Measurements from ENCODE around the gene MT1F. TPM values are rescaled to one million over a fixed set of nuclear protein-coding genes. Genes with fewer than 3 reads are reported as not detected.

MT1F gene
- total RNA-seq, 1 donor from 2014 or later: 6.5 TPM

DNA sequence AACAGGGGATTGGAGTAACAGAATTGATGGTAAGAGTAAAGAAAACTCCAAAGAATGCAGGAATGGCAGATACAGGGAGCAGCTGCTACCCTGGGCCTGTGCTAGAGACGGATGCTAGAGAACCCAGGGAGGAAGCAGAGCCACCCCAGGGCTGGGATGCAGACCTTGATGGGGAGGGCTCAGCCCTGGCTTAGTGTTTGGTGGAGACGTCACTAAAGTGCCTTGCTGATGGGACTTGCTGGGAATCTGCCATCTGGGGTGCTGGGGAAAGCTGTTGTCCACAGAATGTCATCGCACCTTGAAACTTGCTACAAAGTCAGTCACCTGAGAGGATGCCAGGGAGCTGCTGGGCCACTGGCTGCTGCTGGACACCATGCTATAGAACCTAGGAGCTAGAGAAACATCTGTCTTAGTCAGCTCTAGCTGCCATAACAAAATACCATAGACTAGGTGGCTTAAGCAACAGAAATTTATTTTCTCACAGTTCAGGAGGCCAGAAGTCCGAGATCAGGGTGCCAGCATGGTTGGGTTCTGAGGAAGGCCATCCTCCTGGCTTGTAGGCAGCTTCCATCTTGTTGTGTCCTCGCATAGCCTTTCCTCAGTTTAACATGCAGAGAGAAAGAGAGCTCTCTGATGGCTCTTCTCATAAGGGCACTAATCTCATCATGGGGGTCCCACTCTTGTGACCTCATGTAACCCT lies 39.8 kb downstream of the MT1F start:
- no peak for DNase-seq (ENCODE audit: low spot score)

DNA sequence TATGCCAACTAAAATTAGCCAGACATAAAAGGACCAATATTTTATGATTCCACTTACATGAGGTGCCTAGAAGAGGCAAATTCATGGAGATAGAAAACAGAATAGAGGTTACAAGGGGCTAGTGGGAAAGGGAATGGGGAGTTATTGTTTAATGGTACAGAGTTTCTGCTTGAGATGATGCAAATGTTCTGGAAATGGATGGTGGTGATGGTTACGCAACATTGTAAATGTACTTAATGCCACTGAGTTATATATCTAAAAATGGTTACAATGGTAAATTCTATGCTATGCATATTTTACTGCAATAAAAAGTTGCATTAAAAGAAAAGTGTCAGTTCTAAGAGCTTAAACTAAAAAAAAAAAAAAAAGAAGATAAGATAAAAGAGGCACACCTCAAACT lies 42.4 kb downstream of the MT1F start:
- no peak for DNase-seq (ENCODE audit: low spot score)

- no peak for DNase-seq (ENCODE audit: low spot score)
These were observed 42.9 kb downstream of the MT1F start for GRCh38 chr16:56700631-56701030.

DNA sequence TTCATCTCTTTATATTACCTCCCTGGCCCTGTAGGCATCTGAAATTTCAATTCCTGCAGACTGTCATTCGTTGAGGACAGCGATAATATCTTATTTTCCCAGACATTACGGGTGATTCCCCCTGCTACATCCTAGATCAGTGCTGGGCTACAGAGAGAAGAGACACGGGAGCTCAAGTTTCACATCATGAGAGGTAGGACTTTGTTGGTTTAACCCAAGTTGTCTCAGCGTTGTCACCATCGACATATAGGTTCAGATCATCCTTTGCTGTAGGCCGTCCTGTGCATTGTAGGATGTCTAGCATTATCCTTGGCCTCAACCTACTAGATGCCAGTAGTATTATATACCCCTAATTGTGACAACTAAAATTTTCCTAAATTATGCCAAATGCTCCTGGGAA lies 43.8 kb downstream of the MT1F start:
- no peak for DNase-seq (ENCODE audit: low spot score)

DNA sequence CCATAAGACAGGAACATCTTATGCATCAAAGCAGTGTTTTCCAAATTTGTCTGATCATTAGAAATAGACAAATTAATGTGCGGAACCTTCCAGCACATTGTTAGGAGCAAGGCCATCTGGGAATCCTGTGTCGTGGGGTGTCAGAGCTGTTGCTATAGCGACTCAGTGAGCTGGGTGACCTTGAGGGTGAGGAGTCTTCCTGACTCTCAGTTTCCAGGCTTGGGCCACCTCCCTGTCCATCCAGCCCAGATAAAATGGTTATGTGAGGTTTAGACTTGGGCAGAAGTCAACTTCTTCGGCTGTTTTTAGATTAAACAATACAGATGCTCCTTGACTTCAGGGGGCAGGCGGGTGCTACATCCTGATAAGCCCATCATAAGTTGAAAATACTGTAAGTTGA lies 45.1 kb downstream of the MT1F start:
- no peak for DNase-seq (ENCODE audit: low spot score)

Other genes starting within 250 kb of the MT1F start
- 199 TPM for gene AMFR, start 232.4 kb upstream of the MT1F start, total RNA-seq (ENCODE audit: insufficient read depth, low replicate concordance)
- 68.4 TPM for gene NUDT21, start 206.6 kb upstream of the MT1F start, total RNA-seq (ENCODE audit: insufficient read depth, low replicate concordance)
- 10.6 TPM for gene OGFOD1, start 206.4 kb upstream of the MT1F start, total RNA-seq (ENCODE audit: insufficient read depth, low replicate concordance)
- gene BBS2, start 137.9 kb upstream of the MT1F start, total RNA-seq (ENCODE audit: insufficient read depth, low replicate concordance): 52.7 TPM
- gene MT4, start 92.9 kb upstream of the MT1F start, total RNA-seq (ENCODE audit: insufficient read depth, low replicate concordance): not detected
- gene MT3, start 68.4 kb upstream of the MT1F start, total RNA-seq (ENCODE audit: insufficient read depth, low replicate concordance): not detected
- 12.0 TPM for gene MT2A, start 49.4 kb upstream of the MT1F start, total RNA-seq (ENCODE audit: insufficient read depth, low replicate concordance)
- gene MT1E, start 32.2 kb upstream of the MT1F start, total RNA-seq (ENCODE audit: insufficient read depth, low replicate concordance): 47.4 TPM
- gene MT1M, start 25.3 kb upstream of the MT1F start, total RNA-seq (ENCODE audit: insufficient read depth, low replicate concordance): not detected
- not detected for gene MT1A, start 19.3 kb upstream of the MT1F start, total RNA-seq (ENCODE audit: insufficient read depth, low replicate concordance)
- not detected for gene MT1B, start 6.1 kb upstream of the MT1F start, total RNA-seq (ENCODE audit: insufficient read depth, low replicate concordance)
- gene MT1G, start 10.1 kb downstream of the MT1F start, total RNA-seq (ENCODE audit: insufficient read depth, low replicate concordance): not detected
- gene MT1H, start 11.9 kb downstream of the MT1F start, total RNA-seq (ENCODE audit: insufficient read depth, low replicate concordance): 13.0 TPM
- gene MT1X, start 24.5 kb downstream of the MT1F start, total RNA-seq (ENCODE audit: insufficient read depth, low replicate concordance): 2.9 TPM
- 29.9 TPM for gene NUP93, start 72.2 kb downstream of the MT1F start, total RNA-seq (ENCODE audit: insufficient read depth, low replicate concordance)
- 0.96 TPM for gene SLC12A3, start 207.2 kb downstream of the MT1F start, total RNA-seq (ENCODE audit: insufficient read depth, low replicate concordance)